GM20431 (cell line): Measurements from ENCODE around the gene ADGRL3.

Experiments used
- in situ Hi-C: fragments of 300-500 bp; cut with MseI, MboI; formaldehyde crosslinking; loops from one replicate; pipeline ENCODE4 v1.15.0; 2020; ENCODE audit warnings: low sequenced_read_pairs; ENCODE audit not compliant: unreplicated experiment

ADGRL3 gene

DNA sequence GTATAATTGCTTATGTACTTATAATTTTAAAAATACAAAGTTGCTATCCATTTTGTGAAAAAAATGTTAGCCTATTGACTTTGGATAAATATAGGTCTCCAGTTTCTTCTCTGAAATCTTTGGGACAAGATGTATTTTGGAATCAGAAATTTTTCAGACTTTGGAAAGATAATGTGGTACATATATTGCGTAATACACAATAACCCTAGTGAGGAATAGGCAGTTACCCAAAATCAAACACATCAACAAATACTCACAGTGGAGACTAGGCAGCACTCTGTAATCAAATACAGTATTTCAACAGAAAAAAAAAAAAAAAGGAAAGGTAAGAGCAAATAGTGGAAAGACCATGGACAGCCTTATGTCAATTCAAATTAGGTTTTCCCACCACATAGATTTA is 796.8 kb downstream of the ADGRL3 start:
- in situ Hi-C loops: no loop called here

DNA sequence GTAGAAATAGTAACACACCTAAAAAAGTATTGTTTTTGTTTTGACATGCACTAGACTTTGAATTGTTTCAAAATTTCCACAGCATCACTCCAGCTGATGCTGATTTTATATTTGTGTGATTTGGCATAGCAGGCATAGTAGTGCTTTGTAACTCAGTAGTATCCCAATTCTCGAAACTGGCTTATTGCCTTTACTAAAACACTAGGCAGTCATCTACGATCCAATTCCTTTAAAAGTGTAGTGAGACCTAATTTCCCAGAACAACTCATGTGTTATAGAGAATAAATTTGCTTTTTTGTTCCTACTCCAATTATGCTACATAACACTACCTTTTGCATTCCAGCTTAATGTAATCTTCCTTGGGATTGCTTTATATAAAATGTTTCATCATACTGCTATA is 797.7 kb downstream of the ADGRL3 start:
- in situ Hi-C loops: no loop called here

DNA sequence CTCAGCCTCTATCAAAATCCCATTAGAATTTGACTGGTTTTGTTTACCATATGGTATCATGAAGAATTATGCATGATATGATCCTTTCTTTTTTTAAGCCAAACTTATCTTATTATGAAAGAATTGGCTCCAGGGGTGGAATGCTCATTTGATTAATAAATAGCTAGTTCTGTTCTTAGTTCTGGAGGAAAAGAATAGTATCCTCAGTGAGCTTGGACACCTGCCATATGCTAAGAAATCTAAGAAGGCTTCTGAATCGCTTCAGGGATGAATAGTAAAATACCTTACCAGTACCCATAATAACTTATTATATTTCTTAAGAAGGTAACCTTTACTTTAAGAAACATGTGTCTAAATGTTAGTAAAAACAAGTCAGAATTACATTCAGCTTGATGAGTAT is 803.6 kb downstream of the ADGRL3 start:
- in situ Hi-C loops: no loop called here

GRCh38 chr4:62004881-62005280 is 804.8 kb downstream of the ADGRL3 start:
- in situ Hi-C loops: no loop called here

DNA sequence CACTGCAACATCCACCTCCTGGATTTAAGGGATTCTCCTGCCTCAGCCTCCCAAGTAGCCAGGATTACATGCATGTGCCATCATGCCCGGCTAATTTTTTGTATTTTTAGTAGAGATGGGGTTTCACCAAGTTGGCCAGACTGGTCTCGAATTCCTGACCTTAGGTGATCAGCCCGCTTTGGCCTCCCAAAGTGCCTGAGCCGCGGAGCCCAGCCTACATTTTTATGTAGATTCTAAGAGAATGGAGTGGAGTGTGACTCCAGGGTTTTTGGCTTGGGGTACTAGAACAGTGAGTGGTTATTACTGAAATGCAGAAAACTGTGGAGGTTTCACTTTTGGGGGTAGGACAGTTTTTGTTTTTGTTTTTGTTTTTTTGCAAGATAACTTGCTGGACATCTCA is 806.0 kb downstream of the ADGRL3 start:
- in situ Hi-C loops: no loop called here

GRCh38 chr4:62015043-62015739 is 815.1 kb downstream of the ADGRL3 start:
- in situ Hi-C loops: no loop called here

- in situ Hi-C loops: no loop called here
Measured at GRCh38 chr4:62018537-62018936, 818.4 kb downstream of the ADGRL3 start.

DNA sequence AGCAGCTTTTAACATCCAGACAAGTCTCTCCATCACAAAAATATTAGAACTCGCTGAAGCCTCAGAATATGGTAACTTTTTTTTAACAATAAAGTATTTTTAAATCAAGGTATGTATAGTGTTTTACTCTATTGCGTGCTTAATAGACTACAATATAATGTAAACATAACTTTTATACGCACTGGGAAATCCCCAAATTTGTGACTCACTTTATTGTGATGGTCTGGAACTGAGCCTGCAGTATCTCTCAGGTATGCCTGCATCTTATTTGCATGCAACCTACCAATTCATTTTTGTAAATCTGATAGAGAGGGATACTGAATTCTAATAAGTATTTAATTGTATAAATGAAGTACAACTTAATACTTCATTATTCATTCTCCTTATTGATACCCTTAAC is 823.5 kb downstream of the ADGRL3 start:
- in situ Hi-C loops: no loop called here

- in situ Hi-C loops: no loop called here
Measured at GRCh38 chr4:62028745-62029144, 828.6 kb downstream of the ADGRL3 start.

DNA sequence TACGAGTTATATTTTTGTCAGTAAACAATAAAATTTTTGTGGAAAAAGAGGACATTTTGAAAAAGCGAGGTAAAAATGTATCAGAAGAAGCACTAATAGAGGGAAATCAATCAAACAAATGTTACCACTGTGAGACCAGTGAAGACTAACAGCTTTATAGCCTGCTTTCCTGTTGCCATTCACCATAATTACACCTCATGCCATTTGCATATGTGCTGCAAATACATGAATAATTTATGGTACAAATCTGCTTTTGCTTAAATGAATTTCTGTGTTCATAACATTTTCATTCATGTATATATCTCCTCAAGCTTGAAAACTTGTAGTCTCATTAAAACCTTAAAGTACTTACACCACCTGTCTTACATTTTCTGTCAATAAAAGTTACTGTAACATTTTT is 830.8 kb downstream of the ADGRL3 start:
- in situ Hi-C loops: no loop called here

- in situ Hi-C loops: no loop called here
Measured at GRCh38 chr4:62037571-62037970, 837.4 kb downstream of the ADGRL3 start.

- in situ Hi-C loops: no loop called here
Measured at GRCh38 chr4:62051332-62051731, 851.2 kb downstream of the ADGRL3 start.

GRCh38 chr4:62053974-62054373 is 853.8 kb downstream of the ADGRL3 start:
- in situ Hi-C loops: no loop called here

GRCh38 chr4:62057031-62057430 is 856.9 kb downstream of the ADGRL3 start:
- in situ Hi-C loops: no loop called here

GRCh38 chr4:62058571-62058970 is 858.4 kb downstream of the ADGRL3 start:
- in situ Hi-C loops: no loop called here

- in situ Hi-C loops: no loop called here
Measured at GRCh38 chr4:62070291-62070852, 870.2 kb downstream of the ADGRL3 start.

- in situ Hi-C loops: no loop called here
Measured at GRCh38 chr4:62075089-62075488, 875.0 kb downstream of the ADGRL3 start.

DNA sequence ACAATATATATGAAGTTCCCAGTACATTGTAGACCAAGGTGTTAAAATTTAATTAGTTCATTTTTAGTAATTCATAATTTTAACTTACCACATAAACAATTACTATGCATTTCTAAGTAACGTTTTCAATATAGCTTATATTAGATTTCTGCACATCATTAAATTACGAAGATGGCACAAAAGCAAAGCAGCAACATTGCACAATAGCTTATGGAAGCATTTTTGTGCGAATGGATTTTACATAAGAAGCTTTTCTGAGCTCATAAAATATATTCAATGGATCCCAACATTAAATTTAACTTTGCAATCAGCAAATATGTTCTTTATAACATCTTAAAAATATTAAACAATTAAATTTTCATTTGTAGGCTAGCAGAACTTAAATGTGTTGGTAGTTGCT is 875.4 kb downstream of the ADGRL3 start:
- in situ Hi-C loops: no loop called here

- in situ Hi-C loops: no loop called here
Measured at GRCh38 chr4:62077406-62077805, 877.3 kb downstream of the ADGRL3 start.

GRCh38 chr4:62080431-62080830 is 880.3 kb downstream of the ADGRL3 start:
- in situ Hi-C loops: no loop called here

DNA sequence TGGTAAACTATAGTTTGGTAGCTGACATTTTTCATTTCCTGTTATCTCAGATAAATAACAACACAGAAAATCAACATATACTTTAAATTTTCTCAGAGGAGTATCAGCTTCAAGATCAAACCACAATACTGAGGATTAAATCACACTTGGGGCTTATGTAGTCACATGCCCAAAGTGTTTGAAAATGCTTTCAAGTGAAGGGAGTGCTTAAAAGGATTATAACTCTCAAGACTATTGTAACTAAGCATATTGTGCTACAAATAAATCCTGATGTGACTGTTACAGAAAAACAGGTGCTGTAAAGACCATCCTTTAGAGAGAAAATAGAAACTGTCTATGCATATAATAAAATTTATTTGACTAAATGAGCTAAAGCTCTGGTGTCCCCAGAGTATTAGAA is 887.6 kb downstream of the ADGRL3 start:
- in situ Hi-C loops: no loop called here

DNA sequence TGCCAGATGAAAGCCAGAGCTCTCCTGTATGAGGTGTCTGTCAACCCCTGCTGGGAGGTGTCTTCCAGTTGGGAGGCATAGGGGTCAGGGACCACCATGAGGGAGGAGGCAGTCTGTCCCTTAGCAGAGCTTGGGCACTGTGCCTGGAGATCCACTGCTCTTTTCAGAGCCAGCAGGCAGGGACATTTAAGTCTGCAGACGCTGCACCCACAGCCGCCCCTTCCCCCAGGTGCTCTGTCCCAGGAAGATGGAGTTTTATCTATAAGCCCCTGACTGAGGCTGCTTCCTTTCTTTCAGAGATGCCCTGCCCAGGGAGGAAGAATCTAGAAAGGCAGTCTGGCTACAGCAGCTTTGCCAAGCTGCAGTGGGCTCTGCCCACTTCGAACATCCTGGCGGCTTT is 893.6 kb downstream of the ADGRL3 start:
- in situ Hi-C loops: no loop called here
